A549 treated with dexamethasone at 1 μM for 4 hours (cell line): Measurements from ENCODE around the gene ICAM5. TPM values are rescaled to one million over a fixed set of nuclear protein-coding genes. Genes with fewer than 3 reads are reported as not detected.

Source experiments
- total RNA-seq: library from RNA; stranded (reverse); fragments of 200-300 nt; extraction: Qiagen RNA extraction; gene quantifications from 5 replicates; pipeline ENCODE4 v1.2.3, GENCODE V29; 2022

Gene ICAM5, protein sequence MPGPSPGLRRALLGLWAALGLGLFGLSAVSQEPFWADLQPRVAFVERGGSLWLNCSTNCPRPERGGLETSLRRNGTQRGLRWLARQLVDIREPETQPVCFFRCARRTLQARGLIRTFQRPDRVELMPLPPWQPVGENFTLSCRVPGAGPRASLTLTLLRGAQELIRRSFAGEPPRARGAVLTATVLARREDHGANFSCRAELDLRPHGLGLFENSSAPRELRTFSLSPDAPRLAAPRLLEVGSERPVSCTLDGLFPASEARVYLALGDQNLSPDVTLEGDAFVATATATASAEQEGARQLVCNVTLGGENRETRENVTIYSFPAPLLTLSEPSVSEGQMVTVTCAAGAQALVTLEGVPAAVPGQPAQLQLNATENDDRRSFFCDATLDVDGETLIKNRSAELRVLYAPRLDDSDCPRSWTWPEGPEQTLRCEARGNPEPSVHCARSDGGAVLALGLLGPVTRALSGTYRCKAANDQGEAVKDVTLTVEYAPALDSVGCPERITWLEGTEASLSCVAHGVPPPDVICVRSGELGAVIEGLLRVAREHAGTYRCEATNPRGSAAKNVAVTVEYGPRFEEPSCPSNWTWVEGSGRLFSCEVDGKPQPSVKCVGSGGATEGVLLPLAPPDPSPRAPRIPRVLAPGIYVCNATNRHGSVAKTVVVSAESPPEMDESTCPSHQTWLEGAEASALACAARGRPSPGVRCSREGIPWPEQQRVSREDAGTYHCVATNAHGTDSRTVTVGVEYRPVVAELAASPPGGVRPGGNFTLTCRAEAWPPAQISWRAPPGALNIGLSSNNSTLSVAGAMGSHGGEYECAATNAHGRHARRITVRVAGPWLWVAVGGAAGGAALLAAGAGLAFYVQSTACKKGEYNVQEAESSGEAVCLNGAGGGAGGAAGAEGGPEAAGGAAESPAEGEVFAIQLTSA
- 0.19 to 0.93 TPM (median 0.81 TPM) in 5 replicates for total RNA-seq

DNA sequence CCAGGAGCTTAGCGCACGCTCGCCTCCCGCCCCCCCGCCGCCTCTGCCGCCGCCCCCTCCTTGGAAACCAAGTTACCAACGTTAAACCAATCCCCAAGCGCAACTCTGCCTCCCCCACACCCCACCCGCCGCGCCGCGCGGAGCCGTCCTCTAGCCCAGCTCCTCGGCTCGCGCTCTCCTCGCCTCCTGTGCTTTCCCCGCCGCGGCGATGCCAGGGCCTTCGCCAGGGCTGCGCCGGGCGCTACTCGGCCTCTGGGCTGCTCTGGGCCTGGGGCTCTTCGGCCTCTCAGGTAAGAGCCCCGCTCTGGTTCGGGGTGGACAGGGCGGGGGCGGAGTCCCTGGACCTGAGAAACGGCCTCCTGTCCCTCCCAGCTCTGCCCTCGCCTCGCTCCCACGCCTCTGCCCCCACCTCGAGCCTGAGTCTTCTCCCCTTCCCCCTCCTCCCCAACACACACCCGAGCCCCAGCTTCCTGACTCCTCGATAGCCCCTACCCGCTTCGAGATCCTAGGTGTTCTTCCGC lies at the start of gene ICAM5:
Gene ICAM5, plus strand, starts transcription at position 117 of the 521 bp plus-strand sequence. Its CDS starts 92 bp downstream, at position 209.

DNA sequence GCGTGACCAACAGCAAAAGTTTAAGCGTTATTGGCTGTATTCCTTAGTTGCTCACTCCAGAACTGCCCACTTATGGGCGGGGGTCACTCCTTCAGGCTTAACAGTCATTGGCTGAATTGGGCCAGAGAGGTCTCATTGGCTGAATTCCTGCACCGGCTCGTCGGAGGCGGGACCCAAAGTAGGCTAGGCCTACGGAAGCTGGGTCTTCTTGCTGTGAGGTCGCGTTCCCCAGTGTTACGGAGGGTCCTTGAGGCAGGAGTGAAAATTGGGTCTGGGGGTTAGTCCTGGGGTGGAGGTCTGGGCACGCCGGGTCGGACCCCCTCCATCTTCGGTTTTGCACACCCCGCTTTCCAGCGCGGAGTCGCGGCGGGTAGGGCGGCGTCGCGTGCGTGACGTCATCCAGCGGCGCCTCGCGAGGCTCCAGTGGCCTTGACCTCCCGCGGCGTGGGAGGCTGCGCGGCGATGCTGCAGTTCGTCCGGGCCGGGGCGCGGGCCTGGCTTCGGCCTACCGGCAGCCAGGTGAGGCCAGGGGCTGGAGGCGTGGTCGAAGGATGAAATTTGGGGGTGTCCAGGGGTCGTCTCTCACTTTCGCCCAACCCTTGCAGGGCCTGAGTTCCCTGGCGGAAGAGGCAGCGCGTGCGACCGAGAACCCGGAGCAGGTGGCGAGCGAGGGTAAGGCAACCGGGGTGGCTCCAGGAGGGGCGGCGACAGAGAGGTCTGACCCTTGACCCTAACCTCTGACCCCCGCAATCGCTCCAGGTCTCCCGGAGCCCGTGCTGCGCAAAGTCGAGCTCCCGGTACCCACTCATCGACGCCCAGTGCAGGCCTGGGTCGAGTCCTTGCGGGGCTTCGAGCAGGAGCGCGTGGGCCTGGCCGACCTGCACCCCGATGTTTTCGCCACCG lies 37.7 kb upstream of the ICAM5 start, which contains the start of gene MRPL4:
Gene MRPL4, plus strand, starts transcription at position 423 of the 903 bp plus-strand sequence. Its CDS starts 40 bp downstream, at position 463.

DNA sequence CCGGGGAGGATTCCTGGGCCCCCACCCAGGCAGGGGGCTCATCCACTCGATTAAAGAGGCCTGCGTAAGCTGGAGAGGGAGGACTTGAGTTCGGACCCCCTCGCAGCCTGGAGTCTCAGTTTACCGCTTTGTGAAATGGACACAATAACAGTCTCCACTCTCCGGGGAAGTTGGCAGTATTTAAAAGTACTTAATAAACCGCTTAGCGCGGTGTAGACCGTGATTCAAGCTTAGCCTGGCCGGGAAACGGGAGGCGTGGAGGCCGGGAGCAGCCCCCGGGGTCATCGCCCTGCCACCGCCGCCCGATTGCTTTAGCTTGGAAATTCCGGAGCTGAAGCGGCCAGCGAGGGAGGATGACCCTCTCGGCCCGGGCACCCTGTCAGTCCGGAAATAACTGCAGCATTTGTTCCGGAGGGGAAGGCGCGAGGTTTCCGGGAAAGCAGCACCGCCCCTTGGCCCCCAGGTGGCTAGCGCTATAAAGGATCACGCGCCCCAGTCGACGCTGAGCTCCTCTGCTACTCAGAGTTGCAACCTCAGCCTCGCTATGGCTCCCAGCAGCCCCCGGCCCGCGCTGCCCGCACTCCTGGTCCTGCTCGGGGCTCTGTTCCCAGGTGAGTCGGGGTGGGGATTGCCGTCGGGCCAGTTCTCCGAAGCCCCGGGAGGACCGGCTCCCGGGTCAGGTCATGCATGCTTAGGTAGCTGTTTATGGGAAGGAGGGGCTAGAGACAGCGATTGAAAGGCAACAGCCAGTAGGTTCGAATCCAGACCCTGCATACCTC lies 18.9 kb upstream of the ICAM5 start, which contains the start of gene ICAM1:
Gene ICAM1, plus strand, starts transcription at position 505 of the 779 bp plus-strand sequence. Its CDS starts 40 bp downstream, at position 545.

DNA sequence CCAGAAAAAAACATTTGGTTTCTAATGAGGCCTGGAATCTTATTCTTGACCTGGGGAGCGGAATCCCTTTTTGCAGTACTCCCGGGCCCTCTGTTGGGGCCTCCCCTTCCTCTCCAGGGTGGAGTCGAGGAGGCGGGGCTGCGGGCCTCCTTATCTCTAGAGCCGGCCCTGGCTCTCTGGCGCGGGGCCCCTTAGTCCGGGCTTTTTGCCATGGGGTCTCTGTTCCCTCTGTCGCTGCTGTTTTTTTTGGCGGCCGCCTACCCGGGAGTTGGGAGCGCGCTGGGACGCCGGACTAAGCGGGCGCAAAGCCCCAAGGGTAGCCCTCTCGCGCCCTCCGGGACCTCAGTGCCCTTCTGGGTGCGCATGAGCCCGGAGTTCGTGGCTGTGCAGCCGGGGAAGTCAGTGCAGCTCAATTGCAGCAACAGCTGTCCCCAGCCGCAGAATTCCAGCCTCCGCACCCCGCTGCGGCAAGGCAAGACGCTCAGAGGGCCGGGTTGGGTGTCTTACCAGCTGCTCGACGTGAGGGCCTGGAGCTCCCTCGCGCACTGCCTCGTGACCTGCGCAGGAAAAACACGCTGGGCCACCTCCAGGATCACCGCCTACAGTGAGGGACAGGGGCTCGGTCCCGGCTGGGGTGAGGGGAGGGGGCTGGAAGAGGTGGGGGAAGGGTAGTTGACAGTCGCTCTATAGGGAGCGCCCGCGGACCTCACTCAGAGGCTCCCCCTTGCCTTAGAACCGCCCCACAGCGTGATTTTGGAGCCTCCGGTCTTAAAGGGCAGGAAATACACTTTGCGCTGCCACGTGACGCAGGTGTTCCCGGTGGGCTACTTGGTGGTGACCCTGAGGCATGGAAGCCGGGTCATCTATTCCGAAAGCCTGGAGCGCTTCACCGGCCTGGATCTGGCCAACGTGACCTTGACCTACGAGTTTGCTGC lies 2.7 kb upstream of the ICAM5 start, which contains the start of gene ICAM4:
Gene ICAM4, plus strand, starts transcription at position 153 of the 935 bp plus-strand sequence. Its CDS starts 58 bp downstream, at position 211.

DNA sequence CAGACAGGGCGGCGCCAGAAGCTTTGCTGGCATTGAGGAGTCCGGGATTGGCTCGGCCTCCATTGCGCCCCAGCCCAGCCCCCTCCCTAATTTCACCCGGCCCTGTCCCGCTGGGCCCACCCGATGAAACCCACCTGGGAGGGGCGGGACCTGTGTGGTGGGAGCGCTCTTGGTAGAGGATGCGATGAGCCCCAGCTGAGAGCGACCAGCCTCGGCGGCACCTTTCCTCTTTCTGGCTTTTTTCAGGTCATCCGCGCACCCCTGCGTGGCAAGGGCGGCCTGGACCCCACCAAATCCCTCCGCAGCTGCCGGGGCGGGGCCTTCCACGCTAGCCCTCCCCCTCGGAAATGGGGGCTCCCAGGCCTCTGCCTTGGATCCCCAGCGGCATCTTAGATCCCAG lies 19.7 kb downstream of the ICAM5 start, which contains the start of gene ZGLP1:
Gene ZGLP1, minus strand, starts transcription at position 393 of the 400 bp plus-strand sequence.

DNA sequence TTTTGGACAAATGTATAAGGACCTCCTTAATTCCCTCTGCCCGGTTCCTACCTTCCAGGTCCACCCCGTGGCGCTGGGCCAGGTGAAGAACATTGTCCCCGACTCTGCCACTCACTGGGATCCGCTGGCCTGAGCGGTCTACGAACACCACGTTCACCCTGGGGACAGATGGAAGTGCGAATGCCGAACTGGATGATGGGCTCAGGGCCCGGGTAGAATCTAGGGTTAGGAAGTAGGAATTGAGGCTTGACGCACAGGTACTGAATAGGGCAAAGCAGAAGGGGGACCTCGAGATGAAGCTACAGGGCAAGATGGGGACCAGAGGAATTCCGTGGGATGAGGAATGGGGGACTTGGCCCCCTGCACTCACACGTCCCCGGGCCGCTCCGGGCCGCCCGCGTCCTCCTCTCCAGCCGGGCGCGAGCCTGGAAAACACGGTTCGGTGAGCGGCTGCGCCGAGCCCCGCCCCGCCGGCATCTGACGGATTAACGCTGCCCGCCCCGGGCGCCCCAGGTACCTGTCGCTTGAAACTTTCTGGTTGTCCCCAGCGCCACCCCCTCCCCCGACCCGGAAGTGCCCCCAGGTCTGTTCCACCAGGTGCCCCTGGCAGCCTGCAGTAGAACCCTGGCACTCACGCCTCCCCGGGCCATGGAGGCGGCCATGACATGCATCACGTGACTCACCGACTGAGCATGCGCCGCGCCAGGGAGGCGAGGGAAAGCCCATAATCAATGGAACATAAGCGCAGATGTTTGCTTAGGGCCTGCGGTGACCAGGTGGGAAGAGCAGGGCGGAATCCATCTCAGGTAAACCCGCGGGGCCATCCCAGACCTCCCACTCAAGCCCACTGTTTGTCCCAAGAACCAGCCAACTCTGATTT lies 25.8 kb downstream of the ICAM5 start, which contains the start of gene FDX2:
Gene FDX2, minus strand, starts transcription at position 681 of the 880 bp plus-strand sequence. Its CDS starts 19 bp downstream, at position 662.

DNA sequence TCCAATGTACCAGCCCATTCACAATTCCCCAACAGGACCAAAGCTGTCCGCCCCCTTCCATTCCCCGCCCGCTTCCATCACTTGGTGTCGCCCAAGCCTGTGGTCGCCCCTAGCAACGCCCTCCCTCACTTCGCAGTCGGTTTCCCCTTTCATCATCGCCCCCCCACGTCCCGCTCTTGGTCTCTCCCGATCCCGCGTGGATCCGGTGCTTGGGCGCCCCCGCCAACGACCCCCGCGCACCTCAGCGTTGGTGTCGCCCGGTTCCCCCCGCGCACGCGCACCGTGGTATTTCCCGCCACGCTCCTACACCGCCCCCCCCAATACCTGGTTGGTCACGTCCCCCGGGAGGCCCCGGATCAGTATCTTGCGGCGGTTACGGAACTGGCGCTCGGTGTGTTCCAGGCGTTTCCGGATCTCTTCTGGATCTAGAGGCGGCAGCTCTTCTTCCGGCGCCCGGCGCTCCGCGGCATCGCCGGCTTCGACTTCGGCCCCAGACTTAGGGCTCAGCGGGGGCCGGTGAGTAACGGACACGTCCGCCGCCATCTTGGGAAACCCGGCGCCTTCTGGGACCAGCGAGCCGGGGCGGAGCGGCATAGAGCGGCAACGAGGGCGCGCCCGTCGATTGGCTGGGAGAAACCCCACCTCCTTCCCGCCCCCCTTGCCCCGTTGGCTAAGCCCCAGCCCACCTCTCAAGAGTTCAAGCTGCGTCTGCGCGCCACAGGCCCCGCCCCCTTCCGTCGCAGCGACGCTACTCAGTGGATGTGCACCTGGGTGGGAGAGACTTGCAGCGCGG lies 43.4 kb downstream of the ICAM5 start, which contains the start of gene RAVER1:
Gene RAVER1, minus strand, starts transcription at position 565 of the 793 bp plus-strand sequence. Its CDS starts 22 bp downstream, at position 543.

DNA sequence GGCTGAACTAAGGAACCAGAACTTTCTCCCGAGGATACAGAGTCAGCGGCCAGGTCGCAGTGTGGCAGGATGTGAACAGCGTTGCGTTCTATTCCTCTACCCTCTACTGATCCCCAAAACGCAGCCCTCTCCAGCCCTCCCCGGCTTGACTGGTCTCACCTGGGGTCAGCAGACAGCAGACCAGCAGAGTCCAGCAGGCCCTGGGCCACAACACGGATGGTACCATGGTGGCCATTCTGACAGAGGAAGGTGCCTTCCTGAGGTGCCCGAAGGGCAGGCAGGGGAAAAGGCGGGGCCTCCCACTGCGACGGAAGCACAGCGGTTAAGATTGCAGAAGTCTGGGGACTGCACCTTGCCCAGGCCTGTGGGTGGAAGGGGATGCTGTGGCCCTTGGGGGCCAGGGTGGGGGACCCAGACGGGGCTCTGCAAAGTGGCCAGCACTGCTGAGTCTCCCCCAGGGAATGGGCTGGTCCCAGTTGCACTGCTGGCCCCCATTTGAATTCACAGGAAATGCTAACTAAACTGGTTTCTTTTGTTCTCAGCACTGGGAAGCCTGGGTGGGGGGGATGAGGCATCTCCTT lies 49.7 kb downstream of the ICAM5 start, which contains the start of gene ICAM3:
Gene ICAM3, minus strand, starts transcription at position 245 of the 581 bp plus-strand sequence. Its CDS starts 10 bp downstream, at position 235.

Other genes starting within 250 kb of the ICAM5 start
- gene SHFL, start 203.6 kb upstream of the ICAM5 start, total RNA-seq = 6.3 to 8.0 TPM (median 6.9 TPM) in 5 replicates
- 0.05 to 0.19 TPM (median 0.10 TPM) in 4 of 5 replicates, not detected in the other for gene ANGPTL6, start 187.3 kb upstream of the ICAM5 start, total RNA-seq
- 35.9 to 58.3 TPM (median 53.8 TPM) in 5 replicates for gene PPAN, start 183.6 kb upstream of the ICAM5 start, total RNA-seq
- 4.4 to 10.5 TPM (median 7.3 TPM) in 5 replicates for gene P2RY11, start 178.3 kb upstream of the ICAM5 start, total RNA-seq
- gene EIF3G, start 170.1 kb upstream of the ICAM5 start, total RNA-seq = 148 to 187 TPM (median 173 TPM) in 5 replicates
- 46.9 to 57.5 TPM (median 55.0 TPM) in 5 replicates for gene DNMT1, start 95.0 kb upstream of the ICAM5 start, total RNA-seq
- 0.62 to 1.1 TPM (median 0.84 TPM) in 5 replicates for gene S1PR2, start 58.6 kb upstream of the ICAM5 start, total RNA-seq
- 54.3 to 76.4 TPM (median 69.8 TPM) in 5 replicates for gene MRPL4, start 37.7 kb upstream of the ICAM5 start, total RNA-seq
- gene ICAM1, start 18.8 kb upstream of the ICAM5 start, total RNA-seq = 2.7 to 4.3 TPM (median 3.6 TPM) in 5 replicates
- 0.09 to 0.11 TPM in 2 of 5 replicates, not detected in the others for gene ICAM4, start 3.0 kb upstream of the ICAM5 start, total RNA-seq
- 0.68 to 1.6 TPM (median 1.5 TPM) in 5 replicates for gene ZGLP1, start 19.9 kb downstream of the ICAM5 start, total RNA-seq
- gene FDX2, start 26.1 kb downstream of the ICAM5 start, total RNA-seq = 23.4 to 36.5 TPM (median 29.9 TPM) in 5 replicates
- 16.7 to 32.5 TPM (median 30.2 TPM) in 5 replicates for gene RAVER1, start 43.6 kb downstream of the ICAM5 start, total RNA-seq
- gene ICAM3, start 49.7 kb downstream of the ICAM5 start, total RNA-seq = 6.7 to 9.7 TPM (median 8.2 TPM) in 5 replicates
- gene TYK2, start 90.6 kb downstream of the ICAM5 start, total RNA-seq = 27.7 to 47.5 TPM (median 44.4 TPM) in 5 replicates
- gene CDC37, start 113.6 kb downstream of the ICAM5 start, total RNA-seq = 155 to 208 TPM (median 189 TPM) in 5 replicates
- 3.3 to 5.2 TPM (median 4.7 TPM) in 5 replicates for gene PDE4A, start 130.6 kb downstream of the ICAM5 start, total RNA-seq
- gene KEAP1, start 213.4 kb downstream of the ICAM5 start, total RNA-seq = 51.2 to 65.3 TPM (median 56.6 TPM) in 5 replicates
- gene S1PR5, start 227.5 kb downstream of the ICAM5 start, total RNA-seq = 0.98 to 1.7 TPM (median 1.4 TPM) in 5 replicates